ENCODE data around the gene AKIRIN2. TPM values are rescaled to one million over a fixed set of nuclear protein-coding genes. Genes with fewer than 3 reads are reported as not detected.

Gene AKIRIN2
- total RNA-seq, 2 experiments from 2014 or later = 91.0 to 92.5 TPM

- Histone ChIP-seq H3K4me3 (ENCODE audit: low read length) (no peak overlapping the region), H3K36me3 (ENCODE audit: insufficient read depth, low read length) (peaks cover 45% of the 10 kb centered on the region), H3K9me3 (ENCODE audit: control insufficient read depth in 1 of 2, insufficient read depth in 1 of 2, low read length in 2 of 2) (no peaks in the 10 kb centered on the region), H3K4me1 (ENCODE audit: insufficient read depth, low read length) (no peaks in the 10 kb centered on the region), H3K27me3 (ENCODE audit: control insufficient read depth in 1 of 2, insufficient read depth in 2 of 2, low read length in 2 of 2) (no peaks in the 10 kb centered on the region), H3K27ac (ENCODE audit: low read depth in 1 of 2, low read length in 2 of 2) (no peak overlapping the region)
- ChIA-PET POLR2A (interaction anchor here (0.8 kb wide), 1 partner anchor 69 kb away, joined by 3 read pairs; no protein-coding TSS in a partner anchor), CTCF (no interaction called here)
- Mint-ChIP-seq H3K27ac (no peak overlapping the region), H3K4me1 (ENCODE audit: low read depth) (peaks cover 31% of the 10 kb centered on the region), H3K4me3 (no peak overlapping the region), H3K36me3 (ENCODE audit: low read depth) (peaks cover 89% of the 10 kb centered on the region), H3K9me3 (no peaks in the 10 kb centered on the region), H3K27me3 (no peaks in the 10 kb centered on the region)
- no peak for ATAC-seq (ENCODE audit: poor library complexity)
- intact Hi-C loops (cut with DNase I, micrococcal nuclease) = no loop called here
- DNase-seq = no peak
- no peak for TF ChIP-seq CTCF (IDR thresholded peaks at IDR 0.05)
Measured at GRCh38 chr6:87675004-87675681, 26.9 kb downstream of the AKIRIN2 start.

- Histone ChIP-seq H3K9me3 (ENCODE audit: control insufficient read depth in 1 of 2, insufficient read depth in 1 of 2, low read length in 2 of 2) (no peaks in the 10 kb centered on the region), H3K36me3 (ENCODE audit: insufficient read depth, low read length) (peaks cover 39% of the 10 kb centered on the region), H3K4me1 (ENCODE audit: insufficient read depth, low read length) (no peaks in the 10 kb centered on the region), H3K4me3 (ENCODE audit: low read length) (no peak overlapping the region), H3K27me3 (ENCODE audit: control insufficient read depth in 1 of 2, insufficient read depth in 2 of 2, low read length in 2 of 2) (no peaks in the 10 kb centered on the region), H3K27ac (ENCODE audit: low read depth in 1 of 2, low read length in 2 of 2) (no peak overlapping the region)
- POLR2A ChIA-PET = no interaction called here
- DNase-seq = no peak
- ATAC-seq (ENCODE audit: poor library complexity) = no peak
- Mint-ChIP-seq H3K4me3 (no peak overlapping the region), H3K9me3 (no peaks in the 10 kb centered on the region), H3K27me3 (no peaks in the 10 kb centered on the region), H3K4me1 (ENCODE audit: low read depth) (peaks cover 30% of the 10 kb centered on the region), H3K36me3 (ENCODE audit: low read depth) (peaks cover 87% of the 10 kb centered on the region), H3K27ac (no peak overlapping the region)
- CTCF ChIA-PET = interaction anchor here (0.6 kb wide), 1 partner anchor 1182 kb away, joined by 3 read pairs; no protein-coding TSS in a partner anchor
- no peak for TF ChIP-seq CTCF (IDR thresholded peaks at IDR 0.05)
- intact Hi-C loops (cut with DNase I, micrococcal nuclease) = no loop called here
Measured at GRCh38 chr6:87674290-87674689, 27.7 kb downstream of the AKIRIN2 start.

DNA sequence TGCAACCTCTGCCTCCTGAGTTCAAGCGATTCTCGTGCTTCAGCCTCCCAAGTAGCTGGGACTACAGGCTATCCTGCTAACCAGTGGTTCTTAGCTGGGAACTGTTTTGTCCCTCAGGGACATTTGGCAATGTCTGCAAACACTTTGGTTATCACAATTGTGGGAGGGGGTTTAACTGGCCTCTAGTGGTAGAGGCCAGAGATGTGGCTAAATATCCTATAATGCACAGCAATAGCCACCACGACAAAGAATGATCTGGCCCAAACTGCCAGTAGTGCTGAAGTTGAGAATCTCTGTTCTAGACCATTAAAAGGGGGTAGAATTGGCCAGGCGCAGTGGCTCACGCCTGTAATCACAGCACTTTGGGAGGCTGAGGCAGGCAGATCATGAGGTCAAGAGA, 28.8 kb downstream of the AKIRIN2 start:
- peaks cover 40% of the 10 kb centered on the region for H3K36me3 ChIP-seq (ENCODE audit: insufficient read depth, low read length)
- no peak for TF ChIP-seq CTCF (IDR thresholded peaks at IDR 0.05)
- no peak overlapping the region for H3K4me3 ChIP-seq (ENCODE audit: low read length)
- H3K27me3 ChIP-seq (ENCODE audit: control insufficient read depth in 1 of 2, insufficient read depth in 2 of 2, low read length in 2 of 2) = no peaks in the 10 kb centered on the region
- ATAC-seq (ENCODE audit: poor library complexity) (no peak), DNase-seq (no peak)
- ChIA-PET CTCF (interaction anchor here (0.7 kb wide), 1 partner anchor 1113 kb away, joined by 3 read pairs; no protein-coding TSS in a partner anchor), POLR2A (interaction anchor here (1.5 kb wide), 1 partner anchor 16 kb away, joined by 3 read pairs; no protein-coding TSS in a partner anchor)
- no peak overlapping the region for H3K27ac Mint-ChIP-seq
- no peak overlapping the region for H3K27ac ChIP-seq (ENCODE audit: low read depth in 1 of 2, low read length in 2 of 2)
- intact Hi-C loops (cut with DNase I, micrococcal nuclease) = no loop called here
- H3K27me3 Mint-ChIP-seq = no peaks in the 10 kb centered on the region
- H3K9me3 ChIP-seq (ENCODE audit: control insufficient read depth in 1 of 2, insufficient read depth in 1 of 2, low read length in 2 of 2) = no peaks in the 10 kb centered on the region
- H3K36me3 Mint-ChIP-seq (ENCODE audit: low read depth) = peaks cover 84% of the 10 kb centered on the region
- no peaks in the 10 kb centered on the region for H3K9me3 Mint-ChIP-seq
- no peaks in the 10 kb centered on the region for H3K4me1 ChIP-seq (ENCODE audit: insufficient read depth, low read length)
- peaks cover 26% of the 10 kb centered on the region for H3K4me1 Mint-ChIP-seq (ENCODE audit: low read depth)
- no peak overlapping the region for H3K4me3 Mint-ChIP-seq
